LNCAP (cell line): ENCODE measurements around the gene CMBL.

Experiments used
- CTCF ChIP-seq: fragments of 450-650 bp; IDR thresholded peaks from 2 replicates; pipeline ENCODE4 v1.5.1; 2017; ENCODE audit warnings: mild to moderate bottlenecking

Gene CMBL

GRCh38 chr5:10232386-10232785 lies 75.3 kb downstream of the CMBL start:
- no peak for TF ChIP-seq CTCF

- no peak for TF ChIP-seq CTCF
These were observed 78.2 kb downstream of the CMBL start for GRCh38 chr5:10229306-10230048.

- TF ChIP-seq CTCF: no peak
These were observed 79.4 kb downstream of the CMBL start for GRCh38 chr5:10228288-10228687.
